ENCODE measurements around the gene ZNF611. TPM values are rescaled to one million over a fixed set of nuclear protein-coding genes. Genes with fewer than 3 reads are reported as not detected.

ZNF611 gene
- total RNA-seq, 2 experiments from 2014 or later, result 39.4 to 41.7 TPM

DNA sequence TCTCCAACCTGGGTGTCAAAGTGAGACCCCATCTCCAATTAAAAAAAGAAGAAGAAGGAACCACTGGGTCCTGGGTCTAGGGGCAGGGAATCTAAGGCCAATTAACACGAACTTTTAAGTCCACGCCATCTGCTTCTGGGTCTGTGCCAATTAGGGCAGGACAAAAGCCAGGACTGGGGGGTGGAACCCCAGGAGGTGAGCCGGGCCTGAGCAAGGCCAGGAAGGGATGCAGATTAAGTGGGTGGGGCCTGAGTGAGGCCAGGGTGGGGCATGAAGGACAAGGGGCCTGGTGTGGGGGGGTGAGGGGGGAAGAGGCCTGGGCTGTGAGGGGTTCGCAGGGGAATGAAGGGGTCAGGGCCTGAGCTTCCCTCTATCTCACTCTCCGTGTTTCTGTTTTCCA, 70.4 kb downstream of the ZNF611 start:
- no peak for DNase-seq
- Mint-ChIP-seq H3K4me3 (no peak overlapping the region), H3K9me3 (peaks cover 13% of the 10 kb centered on the region), H3K36me3 (peaks cover 86% of the 10 kb centered on the region), H3K4me1 (peaks cover under 1% of the 10 kb centered on the region), H3K27ac (no peak overlapping the region), H3K27me3 (no peaks in the 10 kb centered on the region)
- ATAC-seq (ENCODE audit: low read depth), result no peak
- POLR2A ChIA-PET, result no interaction called here

GRCh38 chr19:52662631-52663030, 72.2 kb downstream of the ZNF611 start:
- Mint-ChIP-seq H3K36me3 (peaks cover 88% of the 10 kb centered on the region), H3K9me3 (peaks cover 18% of the 10 kb centered on the region), H3K4me3 (no peak overlapping the region), H3K27ac (no peak overlapping the region), H3K27me3 (no peaks in the 10 kb centered on the region), H3K4me1 (peaks cover 1% of the 10 kb centered on the region)
- DNase-seq (no peak), ATAC-seq (ENCODE audit: low read depth) (no peak)
- POLR2A ChIA-PET, result no interaction called here

GRCh38 chr19:52660981-52661380, 73.9 kb downstream of the ZNF611 start:
- Mint-ChIP-seq H3K4me1 (peaks cover 1% of the 10 kb centered on the region), H3K27me3 (no peaks in the 10 kb centered on the region), H3K9me3 (peaks cover 21% of the 10 kb centered on the region), H3K4me3 (no peak overlapping the region), H3K36me3 (peaks cover 88% of the 10 kb centered on the region), H3K27ac (no peak overlapping the region)
- POLR2A ChIA-PET, result interaction anchor here (1.0 kb wide), 1 partner anchor 13 kb away, joined by 3 read pairs; no protein-coding TSS in a partner anchor
- DNase-seq (no peak), ATAC-seq (ENCODE audit: low read depth) (no peak)

GRCh38 chr19:52659013-52659412, 75.8 kb downstream of the ZNF611 start:
- Mint-ChIP-seq H3K27me3 (no peaks in the 10 kb centered on the region), H3K4me3 (no peak overlapping the region), H3K9me3 (peaks cover 30% of the 10 kb centered on the region), H3K36me3 (peaks cover 90% of the 10 kb centered on the region), H3K27ac (no peak overlapping the region), H3K4me1 (peaks cover 1% of the 10 kb centered on the region)
- POLR2A ChIA-PET, result no interaction called here
- no peak for DNase-seq
- ATAC-seq (ENCODE audit: low read depth), result no peak

DNA sequence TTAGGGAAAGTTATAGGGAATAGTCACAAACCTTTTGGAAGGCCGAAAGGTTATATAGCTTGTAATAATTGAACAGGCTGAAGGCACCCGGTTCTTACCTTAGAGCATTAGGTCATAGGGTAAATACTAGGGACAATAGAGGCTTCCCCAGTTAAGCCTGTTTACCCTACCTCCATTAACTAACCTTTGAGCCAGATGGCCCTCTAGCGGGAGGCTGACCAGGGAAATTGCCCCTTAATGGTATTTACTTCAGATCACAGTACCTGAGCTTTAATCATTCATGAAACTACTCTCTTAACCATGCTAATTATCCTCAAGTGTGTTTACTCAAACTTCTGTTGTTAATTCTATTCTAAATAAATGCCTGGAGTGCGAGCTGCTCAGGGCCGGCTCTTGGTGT, 76.2 kb downstream of the ZNF611 start:
- DNase-seq, result no peak
- H3K27ac Mint-ChIP-seq, result no peak overlapping the region
- peaks cover 32% of the 10 kb centered on the region for H3K9me3 Mint-ChIP-seq
- no peak for ATAC-seq (ENCODE audit: low read depth)
- peaks cover 93% of the 10 kb centered on the region for H3K36me3 Mint-ChIP-seq
- peaks cover 1% of the 10 kb centered on the region for H3K4me1 Mint-ChIP-seq
- H3K27me3 Mint-ChIP-seq, result no peaks in the 10 kb centered on the region
- no peak overlapping the region for H3K4me3 Mint-ChIP-seq
- POLR2A ChIA-PET, result no interaction called here

- DNase-seq, result no peak
- H3K27me3 Mint-ChIP-seq, result no peaks in the 10 kb centered on the region
- H3K4me3 Mint-ChIP-seq, result no peak overlapping the region
- ATAC-seq (ENCODE audit: low read depth), result no peak
- H3K27ac Mint-ChIP-seq, result no peak overlapping the region
- peaks cover 38% of the 10 kb centered on the region for H3K9me3 Mint-ChIP-seq
- H3K4me1 Mint-ChIP-seq, result no peaks in the 10 kb centered on the region
- peaks cover 96% of the 10 kb centered on the region for H3K36me3 Mint-ChIP-seq
- POLR2A ChIA-PET, result no interaction called here
Measured at GRCh38 chr19:52653161-52653560, 81.7 kb downstream of the ZNF611 start.

Other genes with a start within 250 kb of the ZNF611 start
- 10 to 100 TPM; 53.5 to 59.8 TPM for gene ZNF808, start 207.4 kb downstream of the ZNF611 start, total RNA-seq
- 10 to 100 TPM; 40.2 to 40.5 TPM for gene ZNF701, start 164.8 kb downstream of the ZNF611 start, total RNA-seq
- 10 to 100 TPM; 81.0 to 92.4 TPM for gene ZNF83, start 96.7 kb downstream of the ZNF611 start, total RNA-seq
- gene ZNF600, start 51.7 kb upstream of the ZNF611 start, total RNA-seq, result 10 to 100 TPM; 44.3 to 47.3 TPM
- gene ZNF28, start 86.6 kb upstream of the ZNF611 start, total RNA-seq, result 10 to 100 TPM; 24.2 to 27.4 TPM
- gene ZNF468, start 122.6 kb upstream of the ZNF611 start, total RNA-seq, result 10 to 100 TPM; 23.8 to 24.2 TPM
- 10 to 100 TPM; 13.0 to 13.3 TPM for gene ZNF320, start 162.6 kb upstream of the ZNF611 start, total RNA-seq
- 10 to 100 TPM in 1 of 2 experiments, 1 to 10 TPM in 1; 9.8 to 10.4 TPM for gene ZNF888, start 188.4 kb upstream of the ZNF611 start, total RNA-seq
- gene ZNF816, start 227.8 kb upstream of the ZNF611 start, total RNA-seq, result 10 to 100 TPM; 17.8 to 19.7 TPM